Osteocyte (in vitro differentiated cells): ENCODE measurements around the gene GPR18. TPM values are rescaled to one million over a fixed set of nuclear protein-coding genes. Genes with fewer than 3 reads are reported as not detected.

Source experiments
- DNase-seq: peaks from one replicate; pipeline ENCODE4 v3.0.0; 2021; ENCODE audit warnings: mixed read lengths; ENCODE audit not compliant: unreplicated experiment; ENCODE audit errors: extremely low spot score
- H3K27ac Mint-ChIP-seq: one replicate; pipeline ENCODE4 v1.8.0; 2021; ENCODE audit warnings: mild to moderate bottlenecking, mixed read lengths; ENCODE audit not compliant: unreplicated experiment
- H3K27me3 Mint-ChIP-seq: one replicate; pipeline ENCODE4 v1.8.0; 2021; ENCODE audit warnings: mixed read lengths; ENCODE audit not compliant: unreplicated experiment
- H3K36me3 Mint-ChIP-seq: one replicate; pipeline ENCODE4 v1.8.0; 2021; ENCODE audit warnings: mixed read lengths; ENCODE audit not compliant: unreplicated experiment
- H3K4me1 Mint-ChIP-seq: one replicate; pipeline ENCODE4 v1.8.0; 2021; ENCODE audit warnings: mixed read lengths; ENCODE audit not compliant: unreplicated experiment
- H3K4me3 Mint-ChIP-seq: one replicate; pipeline ENCODE4 v1.8.0; 2021; ENCODE audit warnings: mild to moderate bottlenecking, moderate library complexity, mixed read lengths; ENCODE audit not compliant: unreplicated experiment
- H3K9me3 Mint-ChIP-seq: one replicate; pipeline ENCODE4 v1.8.0; 2021; ENCODE audit warnings: mixed read lengths; ENCODE audit not compliant: unreplicated experiment
- CTCF ChIP-seq: fragments of 200-600 bp; sonication (generic); IDR thresholded peaks from 2 replicates; pipeline ENCODE4 v1.5.0; 2021; ENCODE audit warnings: antibody characterized with exemption, mild to moderate bottlenecking, moderate library complexity
- total RNA-seq: library from RNA; stranded (reverse); gene quantifications from 2 replicates; pipeline ENCODE4 v1.2.1, GENCODE V29; 2021

Gene GPR18
- total RNA-seq, 1 donor from 2014 or later = not detected

GRCh38 chr13:99208845-99209527 lies 49.2 kb downstream of the GPR18 start:
- Mint-ChIP-seq H3K27me3 (no peaks in the 10 kb centered on the region), H3K4me1 (peaks cover 2% of the 10 kb centered on the region), H3K4me3 (no peak overlapping the region), H3K9me3 (no peaks in the 10 kb centered on the region), H3K36me3 (peaks cover 8% of the 10 kb centered on the region), H3K27ac (peak overlapping the region; percentile 23)
- no peak for TF ChIP-seq CTCF
- DNase-seq = peak; percentile 63

GRCh38 chr13:99208185-99208584 lies 50.0 kb downstream of the GPR18 start:
- H3K4me1 Mint-ChIP-seq = peaks cover 4% of the 10 kb centered on the region
- TF ChIP-seq CTCF = no peak
- no peaks in the 10 kb centered on the region for H3K9me3 Mint-ChIP-seq
- no peak overlapping the region for H3K4me3 Mint-ChIP-seq
- no peak overlapping the region for H3K27ac Mint-ChIP-seq
- DNase-seq = no peak
- H3K36me3 Mint-ChIP-seq = peaks cover 8% of the 10 kb centered on the region
- no peaks in the 10 kb centered on the region for H3K27me3 Mint-ChIP-seq

GRCh38 chr13:99207511-99207910 lies 50.7 kb downstream of the GPR18 start:
- DNase-seq = no peak
- Mint-ChIP-seq H3K4me1 (peaks cover 7% of the 10 kb centered on the region), H3K27me3 (no peaks in the 10 kb centered on the region), H3K27ac (no peak overlapping the region), H3K4me3 (no peak overlapping the region), H3K36me3 (peaks cover 8% of the 10 kb centered on the region), H3K9me3 (no peaks in the 10 kb centered on the region)
- no peak for TF ChIP-seq CTCF

GRCh38 chr13:99206873-99207272 lies 51.3 kb downstream of the GPR18 start:
- no peaks in the 10 kb centered on the region for H3K27me3 Mint-ChIP-seq
- H3K9me3 Mint-ChIP-seq = no peaks in the 10 kb centered on the region
- H3K4me3 Mint-ChIP-seq = no peak overlapping the region
- DNase-seq = peak; percentile 65
- peaks cover 13% of the 10 kb centered on the region for H3K4me1 Mint-ChIP-seq
- peaks cover 6% of the 10 kb centered on the region for H3K36me3 Mint-ChIP-seq
- no peak overlapping the region for H3K27ac Mint-ChIP-seq
- TF ChIP-seq CTCF = no peak

GRCh38 chr13:99206226-99206625 lies 52.0 kb downstream of the GPR18 start:
- Mint-ChIP-seq H3K4me3 (no peak overlapping the region), H3K36me3 (peaks cover 4% of the 10 kb centered on the region), H3K4me1 (peaks cover 19% of the 10 kb centered on the region), H3K27me3 (no peaks in the 10 kb centered on the region), H3K27ac (no peak overlapping the region), H3K9me3 (no peaks in the 10 kb centered on the region)
- DNase-seq = peak; percentile 66
- no peak for TF ChIP-seq CTCF
